GM21526 (cell line): Measurements from ENCODE around the gene TIGIT.

ENCODE experiments used
- ATAC-seq: cut with Tn5 transposase; IDR thresholded peaks from one replicate; pipeline ENCODE4 v1.9.1; 2021; ENCODE audit warnings: moderate library complexity; ENCODE audit not compliant: unreplicated experiment, low FRiP score

The TIGIT gene

DNA sequence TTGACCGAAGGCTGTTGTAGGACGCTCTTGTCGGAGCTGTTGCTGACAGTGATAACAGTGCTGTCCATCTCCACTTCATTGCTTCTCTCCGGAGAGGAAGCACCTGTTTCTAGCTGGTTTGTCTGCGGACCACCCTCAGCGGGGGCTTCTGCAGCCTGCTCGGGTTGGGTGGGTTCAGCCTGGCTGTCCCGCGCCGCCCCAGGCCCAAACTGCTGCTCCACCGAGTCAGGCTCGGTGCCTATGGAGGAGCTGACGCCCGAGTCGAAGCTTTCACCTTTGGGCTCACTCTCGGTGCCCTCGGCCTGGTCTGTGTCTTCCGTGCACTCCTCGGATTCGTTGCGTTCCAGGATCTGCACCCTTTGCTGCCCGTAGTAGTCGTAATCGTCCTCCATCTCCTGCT lies 56.9 kb downstream of the TIGIT start:
- ATAC-seq: no peak

DNA sequence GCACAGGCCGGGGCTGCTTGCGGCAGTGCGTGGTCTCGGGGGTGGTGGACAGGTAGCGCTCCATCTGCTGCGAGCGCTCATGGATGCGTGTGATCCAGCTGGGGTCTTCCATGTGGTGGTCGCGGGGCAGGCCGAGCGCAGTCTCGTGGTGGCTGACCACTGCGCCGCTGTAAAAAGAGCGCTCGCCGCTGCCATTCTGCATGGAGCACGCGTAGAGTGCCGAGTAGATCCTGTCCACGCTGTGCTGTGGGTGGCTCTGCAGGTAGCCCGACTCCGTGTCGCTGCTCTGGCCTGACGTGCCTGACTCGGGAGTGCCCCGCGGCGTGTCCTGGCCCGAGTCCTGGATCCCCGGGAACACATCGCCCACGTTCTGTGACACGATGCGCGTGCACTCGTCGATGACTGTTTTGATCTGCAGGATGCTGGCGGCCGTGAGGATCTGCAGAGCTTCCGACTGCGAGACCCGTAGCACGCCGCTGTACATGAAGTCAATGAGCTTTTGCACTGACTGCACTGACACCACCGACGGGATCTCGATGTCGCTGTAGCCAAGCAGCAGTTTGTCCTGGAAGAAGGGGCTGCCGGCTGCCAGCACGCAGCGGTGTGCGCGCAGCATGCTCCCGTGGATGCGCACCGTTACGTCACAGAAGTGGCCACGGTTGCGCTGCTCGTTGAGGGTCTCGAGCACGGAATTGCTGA lies 57.4 kb downstream of the TIGIT start:
- ATAC-seq: no peak

DNA sequence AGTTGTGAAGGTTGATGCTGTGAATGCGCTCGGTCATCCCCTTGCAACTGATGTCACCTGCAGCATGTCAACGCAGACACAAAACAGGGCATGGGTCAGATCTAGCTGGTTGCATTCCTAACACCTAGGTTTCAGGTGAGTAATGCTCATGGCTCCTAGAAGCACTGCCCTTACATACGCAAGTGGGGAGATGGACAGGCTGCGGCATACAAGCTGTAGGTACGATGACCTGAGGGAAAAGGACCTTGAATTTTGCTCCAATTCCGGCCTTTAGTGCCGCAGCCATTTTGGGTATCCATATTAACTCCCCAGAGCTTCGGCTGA lies 58.0 kb downstream of the TIGIT start:
- no peak for ATAC-seq

DNA sequence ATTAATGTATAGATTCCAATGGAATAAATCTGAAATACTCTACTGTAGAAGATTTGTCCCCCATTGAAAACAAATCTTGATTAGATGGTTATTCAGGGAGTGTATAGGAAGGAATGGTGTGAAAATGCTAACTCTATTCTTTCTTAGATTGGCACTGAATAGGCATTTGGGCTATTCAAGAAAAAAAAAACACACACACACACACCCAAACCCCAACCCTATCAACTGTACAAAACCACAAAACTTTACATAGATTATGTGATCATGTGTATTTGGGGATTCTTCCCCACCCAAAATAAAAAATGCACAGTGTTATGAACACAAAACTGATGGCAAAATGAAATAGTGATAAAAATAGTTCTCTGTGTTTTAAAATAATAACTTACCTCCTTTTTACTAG lies 61.8 kb downstream of the TIGIT start:
- no peak for ATAC-seq

DNA sequence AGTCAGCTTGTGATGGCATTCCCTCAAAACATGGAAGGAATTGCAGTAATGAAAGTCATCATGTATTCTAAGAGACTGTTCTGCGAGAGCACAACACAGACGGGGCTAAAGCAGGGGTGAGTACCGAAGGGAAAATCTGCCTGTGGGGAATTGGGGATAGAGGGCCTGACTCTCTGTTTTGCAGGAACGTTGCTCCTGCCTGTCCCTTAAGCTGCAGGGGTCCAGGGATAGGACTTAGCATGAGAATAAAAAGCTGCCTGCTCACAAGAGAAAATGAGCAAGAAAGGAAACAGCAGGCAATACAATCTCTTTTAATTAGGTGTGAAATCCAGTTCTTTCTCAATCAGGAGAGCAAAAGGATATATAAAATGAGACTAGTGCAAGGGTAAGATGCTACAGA lies 62.2 kb downstream of the TIGIT start:
- no peak for ATAC-seq

DNA sequence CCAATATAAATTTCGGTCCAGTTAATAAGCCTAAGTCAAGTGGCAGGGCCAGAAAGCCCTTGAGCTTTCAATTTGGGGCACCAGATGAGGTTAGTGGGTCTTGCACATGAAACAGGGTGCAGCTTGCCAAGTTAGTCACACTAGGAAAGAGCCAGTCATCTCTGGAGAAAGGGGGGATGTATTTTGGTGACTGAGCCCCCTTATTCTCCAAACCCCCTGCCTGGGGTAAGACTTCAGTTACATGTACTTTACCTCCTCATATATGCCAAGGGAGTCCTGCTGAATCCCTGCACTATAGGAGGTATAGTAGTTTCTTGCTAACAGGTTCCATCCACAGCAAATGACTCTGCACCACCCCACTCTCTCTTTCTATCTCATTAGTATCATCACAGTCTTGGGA lies 62.7 kb downstream of the TIGIT start:
- no peak for ATAC-seq
